Muscle of leg (tissue), 11 donors: ENCODE results near the gene SMG1. TPM values are rescaled to one million over a fixed set of nuclear protein-coding genes. Genes with fewer than 3 reads are reported as not detected.

Source experiments
- DNase-seq: peaks from one replicate; pipeline ENCODE4 v3.0.0; 2013
- H3K27ac ChIP-seq: one replicate; pipeline ENCODE4 v1.5.1; 2013; ENCODE audit warnings: mild to moderate bottlenecking, low read length, control low read depth
- H3K27me3 ChIP-seq: one replicate; pipeline ENCODE4 v1.6.1; 2013; ENCODE audit warnings: low read length; ENCODE audit not compliant: control insufficient read depth, insufficient read depth
- H3K36me3 ChIP-seq: one replicate; pipeline ENCODE4 v1.6.1; 2013; ENCODE audit warnings: low read length; ENCODE audit not compliant: control insufficient read depth, insufficient read depth
- H3K4me1 ChIP-seq: one replicate; pipeline ENCODE4 v1.6.1; 2013; ENCODE audit warnings: low read length; ENCODE audit not compliant: control insufficient read depth, insufficient read depth
- H3K4me3 ChIP-seq: one replicate; pipeline ENCODE4 v1.5.1; 2013; ENCODE audit warnings: low read length, control low read depth
- H3K9me3 ChIP-seq: replicated peaks from 2 replicates; pipeline ENCODE4 v1.6.1; 2013; ENCODE audit warnings: low read depth, low read length; ENCODE audit not compliant: control insufficient read depth
- WGBS: methylation state at CpG from one replicate; pipeline ENCODE4 v1.1.5; 2013; ENCODE audit warnings: missing lambda C conversion rate; ENCODE audit not compliant: insufficient coverage; 5-methylcytosine and 5-hydroxymethylcytosine counted together
- polyA plus RNA-seq, 8 donors: library from polyadenylated mRNA; unstranded; fragments of 120-200 nt; gene quantifications; one replicate each; pipeline versions ENCODE4 v1.2.1 to v1.2.3, GENCODE V29; 2013; ENCODE audit warnings: inconsistent platforms in 1 of 8, low replicate concordance in 1 of 8; ENCODE audit not compliant: insufficient read length in 8 of 8, insufficient read depth in 1 of 8
- total RNA-seq: library from RNA; stranded (reverse); fragments of 120-200 nt; gene quantifications from one replicate; pipeline ENCODE4 v1.2.4, GENCODE V29; 2013

SMG1 gene
- total and polyA plus RNA-seq, 9 donors = 24.7 to 49.5 (median 35.8) TPM

- Histone ChIP-seq H3K4me3 (no peak overlapping the region), H3K27ac (no peak overlapping the region), H3K4me1 (no peaks in the 10 kb centered on the region), H3K9me3 (no peaks in the 10 kb centered on the region), H3K36me3 (peaks cover 41% of the 10 kb centered on the region), H3K27me3 (no peaks in the 10 kb centered on the region)
- 100% methylated on average over 1 of the region's 1 CpG for WGBS
- no peak for DNase-seq
Measured at GRCh38 chr16:18855196-18855595, 71.0 kb downstream of the SMG1 start.

DNA sequence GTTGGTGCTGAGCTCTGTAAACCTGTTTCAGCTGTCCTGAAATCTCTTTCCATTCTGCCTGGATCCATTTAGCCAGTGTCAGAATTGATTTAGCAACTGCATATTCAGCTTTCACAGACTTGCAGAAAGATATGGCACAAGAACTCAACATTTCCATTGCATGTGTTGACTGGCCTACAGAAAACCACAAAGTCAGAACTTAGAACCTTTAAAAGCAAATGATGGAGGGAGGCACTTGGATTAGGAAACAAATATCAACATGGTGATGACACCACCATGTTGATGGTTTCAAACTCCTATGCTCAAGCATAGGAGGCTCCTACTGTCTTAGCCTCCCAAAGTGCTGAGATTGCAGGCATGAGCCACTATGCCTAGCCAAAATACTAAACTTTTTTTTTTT, 72.5 kb downstream of the SMG1 start:
- Histone ChIP-seq H3K4me3 (no peak overlapping the region), H3K4me1 (no peaks in the 10 kb centered on the region), H3K27ac (no peak overlapping the region), H3K36me3 (peaks cover 51% of the 10 kb centered on the region), H3K9me3 (no peaks in the 10 kb centered on the region), H3K27me3 (no peaks in the 10 kb centered on the region)
- DNase-seq = no peak

- WGBS = no CpG with 5 or more reads among the region's 1 CpG
- H3K27me3 ChIP-seq = no peaks in the 10 kb centered on the region
- H3K4me3 ChIP-seq = no peak overlapping the region
- no peak overlapping the region for H3K27ac ChIP-seq
- H3K9me3 ChIP-seq = no peaks in the 10 kb centered on the region
- no peak for DNase-seq
- H3K4me1 ChIP-seq = no peaks in the 10 kb centered on the region
- H3K36me3 ChIP-seq = peaks cover 58% of the 10 kb centered on the region
Measured at GRCh38 chr16:18852647-18853046, 73.6 kb downstream of the SMG1 start.

GRCh38 chr16:18846416-18846815, 79.8 kb downstream of the SMG1 start:
- WGBS = no CpG with 5 or more reads among the region's 1 CpG
- no peaks in the 10 kb centered on the region for H3K9me3 ChIP-seq
- H3K27me3 ChIP-seq = no peaks in the 10 kb centered on the region
- peaks cover 64% of the 10 kb centered on the region for H3K36me3 ChIP-seq
- no peak overlapping the region for H3K27ac ChIP-seq
- no peak for DNase-seq
- no peaks in the 10 kb centered on the region for H3K4me1 ChIP-seq
- H3K4me3 ChIP-seq = no peak overlapping the region

DNA sequence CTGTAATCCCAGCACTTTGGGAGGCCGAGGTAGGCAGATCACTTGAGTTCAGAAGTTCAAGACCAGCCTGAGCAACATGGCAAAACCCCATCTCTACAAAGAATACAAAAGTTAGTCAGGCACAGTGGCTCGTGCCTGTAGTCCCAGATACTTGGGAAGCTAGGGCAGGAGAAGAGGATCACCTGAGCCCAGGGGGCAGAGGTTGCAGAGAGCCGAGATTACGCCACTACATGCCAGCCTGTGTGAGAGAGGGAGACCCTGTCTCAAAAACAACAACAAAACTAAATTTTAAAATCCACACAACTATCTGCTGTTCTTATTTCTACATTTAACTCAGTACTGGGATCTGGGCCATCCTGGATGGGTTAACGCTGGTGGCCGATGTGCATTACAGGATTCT, 83.6 kb downstream of the SMG1 start:
- Histone ChIP-seq H3K4me3 (no peak overlapping the region), H3K27ac (no peak overlapping the region), H3K27me3 (no peaks in the 10 kb centered on the region), H3K36me3 (peaks cover 57% of the 10 kb centered on the region), H3K9me3 (no peaks in the 10 kb centered on the region), H3K4me1 (no peaks in the 10 kb centered on the region)
- WGBS = 90% methylated on average over 2 of the region's 6 CpGs
- DNase-seq = no peak

GRCh38 chr16:18841833-18842525, 84.2 kb downstream of the SMG1 start:
- no peak for DNase-seq
- no peak overlapping the region for H3K4me3 ChIP-seq
- 75% methylated on average over 3 of the region's 7 CpGs for WGBS
- H3K9me3 ChIP-seq = no peaks in the 10 kb centered on the region
- no peaks in the 10 kb centered on the region for H3K4me1 ChIP-seq
- H3K27ac ChIP-seq = no peak overlapping the region
- H3K27me3 ChIP-seq = no peaks in the 10 kb centered on the region
- H3K36me3 ChIP-seq = peaks cover 56% of the 10 kb centered on the region

- 100% methylated on average over 1 of the region's 6 CpGs for WGBS
- H3K9me3 ChIP-seq = no peaks in the 10 kb centered on the region
- DNase-seq = no peak
- H3K36me3 ChIP-seq = peaks cover 65% of the 10 kb centered on the region
- H3K4me3 ChIP-seq = no peak overlapping the region
- no peak overlapping the region for H3K27ac ChIP-seq
- H3K4me1 ChIP-seq = no peaks in the 10 kb centered on the region
- H3K27me3 ChIP-seq = no peaks in the 10 kb centered on the region
Measured at GRCh38 chr16:18839555-18839954, 86.7 kb downstream of the SMG1 start.

- no peak overlapping the region for H3K4me3 ChIP-seq
- H3K27me3 ChIP-seq = no peaks in the 10 kb centered on the region
- peaks cover 65% of the 10 kb centered on the region for H3K36me3 ChIP-seq
- no peaks in the 10 kb centered on the region for H3K9me3 ChIP-seq
- no peaks in the 10 kb centered on the region for H3K4me1 ChIP-seq
- DNase-seq = no peak
- H3K27ac ChIP-seq = no peak overlapping the region
Measured at GRCh38 chr16:18836702-18837101, 89.5 kb downstream of the SMG1 start.

DNA sequence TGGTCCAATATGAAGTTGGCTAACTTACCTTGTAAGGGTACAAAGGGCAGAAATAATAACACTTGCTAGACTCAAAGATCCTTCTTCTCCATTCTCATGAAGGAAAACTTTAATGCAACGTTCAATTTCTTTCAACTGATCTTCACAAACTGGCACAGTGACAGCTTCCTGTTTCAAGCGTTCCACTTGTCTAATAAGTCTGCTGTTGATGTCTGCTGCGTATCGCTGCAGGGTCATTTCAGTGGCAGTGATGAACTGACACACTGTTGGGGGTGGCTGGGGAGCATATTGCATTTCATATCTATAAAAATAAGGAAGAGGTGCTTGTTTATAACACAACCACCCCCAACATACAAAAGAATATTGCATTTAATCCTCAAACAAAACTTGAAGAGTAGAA, 91.3 kb downstream of the SMG1 start:
- no peak overlapping the region for H3K27ac ChIP-seq
- peaks cover 63% of the 10 kb centered on the region for H3K36me3 ChIP-seq
- H3K9me3 ChIP-seq = no peaks in the 10 kb centered on the region
- WGBS = 100% methylated on average over 1 of the region's 4 CpGs
- DNase-seq = peak; percentile 12
- H3K4me1 ChIP-seq = no peaks in the 10 kb centered on the region
- H3K4me3 ChIP-seq = no peak overlapping the region
- H3K27me3 ChIP-seq = no peaks in the 10 kb centered on the region

DNA sequence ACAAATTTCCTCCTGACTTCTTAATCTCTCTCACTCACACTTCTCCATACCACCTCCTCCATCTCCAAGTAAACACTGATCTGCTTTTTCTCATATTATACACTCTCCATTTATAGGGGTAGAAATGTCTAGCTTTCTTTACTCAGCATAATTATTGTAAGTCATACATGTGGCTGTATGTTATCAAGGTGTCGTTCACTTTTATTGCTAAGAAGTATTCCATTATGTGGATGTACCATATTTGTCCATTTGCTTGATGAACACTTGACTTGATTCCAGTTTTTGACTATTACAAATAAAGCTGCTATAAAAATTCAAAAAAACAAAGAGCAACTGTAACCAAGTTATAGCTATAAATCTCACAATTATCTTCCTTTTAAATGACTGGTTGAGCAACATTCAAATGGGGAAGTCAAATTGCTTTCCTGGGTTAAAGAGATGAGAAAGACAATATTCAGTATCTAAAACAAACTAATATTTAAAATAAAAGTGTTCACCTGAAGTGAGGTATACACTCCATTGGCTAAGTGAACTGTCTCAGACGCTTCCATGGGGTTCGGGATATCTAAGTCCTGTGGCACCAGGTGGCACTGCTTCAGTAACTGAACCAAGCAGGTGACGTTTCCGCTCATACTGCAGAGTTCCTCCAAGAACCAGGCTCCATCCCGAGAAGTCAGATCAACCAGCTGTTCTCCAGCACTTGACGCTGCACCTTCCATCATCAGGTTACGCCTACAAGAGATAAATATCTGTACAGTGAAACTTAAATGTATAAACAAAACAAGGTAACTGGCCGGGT, 92.3 kb downstream of the SMG1 start:
- H3K9me3 ChIP-seq = no peaks in the 10 kb centered on the region
- H3K4me1 ChIP-seq = no peaks in the 10 kb centered on the region
- no peak overlapping the region for H3K27ac ChIP-seq
- H3K27me3 ChIP-seq = no peaks in the 10 kb centered on the region
- H3K36me3 ChIP-seq = peaks cover 63% of the 10 kb centered on the region
- H3K4me3 ChIP-seq = no peak overlapping the region
- no peak for DNase-seq
- WGBS = 93% methylated on average over 4 of the region's 9 CpGs
